NCI-H2081 (cell line): ENCODE results near the gene PTX4.

ENCODE experiments used
- DNase-seq, 2 experiments: peaks; one replicate each; lab custom pipeline; 2025; lab: John Stamatoyannopoulos, UW

PTX4 gene

GRCh38 chr16:1488619-1489018 lies at the start of gene PTX4:
Gene PTX4 (minus strand): TSS chr16:1488944. CDS start chr16:1488909, 35 bp downstream.
- no peak for DNase-seq

- no peak for DNase-seq
Measured at GRCh38 chr16:1537763-1538289, 49.1 kb upstream of the PTX4 start.

GRCh38 chr16:1537138-1537577 lies 48.4 kb upstream of the PTX4 start:
- DNase-seq = no peak

- no peak for DNase-seq
Measured at GRCh38 chr16:1536601-1537000, 47.9 kb upstream of the PTX4 start.

GRCh38 chr16:1535391-1536291 lies 46.9 kb upstream of the PTX4 start:
- DNase-seq = no peak

- DNase-seq = no peak
Measured at GRCh38 chr16:1534021-1535020, 45.6 kb upstream of the PTX4 start.

GRCh38 chr16:1533443-1533951 lies 44.8 kb upstream of the PTX4 start, which contains the start of gene TMEM204:
Gene TMEM204 (plus strand): TSS chr16:1533666. CDS start chr16:1534276, 610 bp downstream.
- DNase-seq = no peak

GRCh38 chr16:1532771-1533170 lies 44.0 kb upstream of the PTX4 start:
- no peak for DNase-seq

GRCh38 chr16:1532081-1532760 lies 43.5 kb upstream of the PTX4 start:
- DNase-seq = no peak

- no peak for DNase-seq
Measured at GRCh38 chr16:1531638-1531910, 42.8 kb upstream of the PTX4 start.

GRCh38 chr16:1530883-1531637 lies 42.3 kb upstream of the PTX4 start:
- DNase-seq = no peak

GRCh38 chr16:1530349-1530882 lies 41.7 kb upstream of the PTX4 start:
- no peak for DNase-seq

- no peak for DNase-seq
Measured at GRCh38 chr16:1528921-1529537, 40.3 kb upstream of the PTX4 start.

- no peak for DNase-seq
Measured at GRCh38 chr16:1527836-1528811, 39.4 kb upstream of the PTX4 start.

- no peak for DNase-seq
Measured at GRCh38 chr16:1526608-1527555, 38.1 kb upstream of the PTX4 start.

- DNase-seq = no peak
Measured at GRCh38 chr16:1525871-1526607, 37.3 kb upstream of the PTX4 start.

GRCh38 chr16:1524366-1524765 lies 35.6 kb upstream of the PTX4 start:
- no peak for DNase-seq
